Renal cortical epithelial cell (primary cell): Measurements from ENCODE around the gene FOXN3. TPM values are rescaled to one million over a fixed set of nuclear protein-coding genes. Genes with fewer than 3 reads are reported as not detected.

ENCODE experiments used
- DNase-seq: peaks from one replicate; pipeline ENCODE4 v3.0.0-alpha.2; 2011; ENCODE audit warnings: low read depth
- total RNA-seq: library from RNA; depleted of rRNA; stranded (reverse); fragments of >200 nt; gene quantifications from 2 replicates; pipeline ENCODE4 v1.2.3, GENCODE V29; 2014

The FOXN3 gene
- total RNA-seq, 1 donor from 2014 or later: 13.8 TPM

DNA sequence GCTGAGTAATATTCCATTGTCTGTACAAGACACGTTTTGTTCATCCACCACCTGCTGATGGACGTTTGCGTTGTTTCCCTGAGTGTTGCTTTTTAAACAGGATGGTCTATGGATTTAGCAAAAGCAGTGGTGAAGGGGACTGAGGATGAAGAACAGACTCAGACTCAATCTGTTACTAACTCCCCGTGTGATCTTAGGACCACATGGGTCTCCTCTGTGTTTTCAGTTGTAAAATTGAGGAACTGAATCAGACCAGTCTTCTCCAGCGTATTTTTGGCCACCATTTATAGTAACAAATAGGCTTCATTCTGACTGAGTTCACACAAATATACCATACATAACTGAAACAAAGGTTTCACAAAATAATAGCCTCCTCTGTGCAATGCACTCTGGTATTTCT is 85.6 kb downstream of the FOXN3 start:
- no peak for DNase-seq

DNA sequence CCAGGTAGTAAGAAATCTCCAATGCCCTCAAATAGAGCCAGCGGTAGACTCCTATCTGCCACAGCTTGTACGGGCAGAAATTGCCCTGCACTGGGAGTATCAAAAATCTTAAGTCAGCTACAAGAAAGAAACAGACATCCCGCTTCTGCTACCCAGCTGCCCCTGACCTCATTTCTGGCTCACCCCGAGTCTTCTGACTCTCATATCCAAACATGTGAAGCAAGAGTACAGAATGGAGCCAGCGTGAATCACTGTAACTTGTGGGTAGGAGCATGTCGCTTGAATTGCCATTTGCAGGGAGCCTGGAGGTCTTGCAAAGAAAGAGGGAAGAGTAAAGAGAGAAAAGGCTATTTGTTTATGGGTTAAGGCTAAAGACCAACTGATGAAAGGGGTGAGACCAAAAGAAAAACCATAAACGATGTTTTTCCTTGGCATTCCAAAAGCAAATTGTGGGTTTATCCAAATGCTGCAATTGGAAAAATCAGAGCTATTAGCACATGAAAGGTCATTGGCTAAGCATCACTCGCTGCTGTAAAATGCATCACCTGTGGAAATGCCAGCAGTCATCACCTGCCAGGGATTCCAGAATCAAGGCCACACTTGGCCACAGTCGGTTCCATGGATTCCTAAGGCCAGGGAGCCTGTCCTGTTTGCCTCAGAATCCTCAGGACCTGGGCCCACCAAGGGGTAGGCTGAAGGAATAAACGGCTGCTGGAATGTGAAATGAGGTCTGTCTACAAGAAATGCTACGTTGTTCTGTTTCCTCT is 86.6 kb downstream of the FOXN3 start:
- no peak for DNase-seq

DNA sequence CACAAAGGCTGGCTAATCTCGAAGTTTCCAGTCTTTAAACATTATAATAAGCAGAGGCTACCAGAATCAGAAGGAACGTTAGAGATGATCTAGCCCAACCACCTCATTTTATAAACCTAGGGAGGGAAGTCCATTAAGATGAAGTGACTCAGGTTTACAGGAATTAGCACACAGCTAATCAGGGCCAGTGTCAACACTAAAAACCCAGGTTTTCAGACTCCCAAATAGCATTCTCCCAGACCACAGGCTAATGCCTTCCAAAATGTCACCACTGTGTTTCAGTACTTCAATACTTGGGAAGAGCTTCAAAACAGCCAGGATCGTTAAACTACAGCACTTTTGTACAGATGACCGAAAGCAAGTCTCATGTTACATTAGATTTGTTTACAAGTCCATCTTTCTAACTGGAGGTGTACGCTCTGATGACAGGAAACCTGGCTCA is 89.2 kb downstream of the FOXN3 start:
- DNase-seq: peak; percentile 71

DNA sequence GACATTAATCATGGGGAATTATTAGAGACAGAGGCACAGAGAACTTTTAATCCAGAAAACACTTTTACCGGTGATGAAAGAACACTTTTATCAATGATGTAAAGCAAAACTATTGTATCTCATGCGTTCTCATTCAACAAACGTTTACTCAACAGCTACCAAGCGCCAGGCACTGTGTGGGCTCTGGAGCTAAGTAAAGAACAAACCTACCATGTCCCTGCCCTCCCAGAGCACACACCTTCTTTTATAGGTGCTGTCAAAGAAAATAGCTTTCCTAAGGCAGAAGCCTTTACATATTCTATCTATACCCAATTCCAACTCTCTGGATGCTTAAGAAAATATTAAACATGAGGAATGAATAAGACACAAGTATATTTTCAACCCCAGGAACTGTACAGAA is 91.1 kb downstream of the FOXN3 start:
- DNase-seq: no peak

DNA sequence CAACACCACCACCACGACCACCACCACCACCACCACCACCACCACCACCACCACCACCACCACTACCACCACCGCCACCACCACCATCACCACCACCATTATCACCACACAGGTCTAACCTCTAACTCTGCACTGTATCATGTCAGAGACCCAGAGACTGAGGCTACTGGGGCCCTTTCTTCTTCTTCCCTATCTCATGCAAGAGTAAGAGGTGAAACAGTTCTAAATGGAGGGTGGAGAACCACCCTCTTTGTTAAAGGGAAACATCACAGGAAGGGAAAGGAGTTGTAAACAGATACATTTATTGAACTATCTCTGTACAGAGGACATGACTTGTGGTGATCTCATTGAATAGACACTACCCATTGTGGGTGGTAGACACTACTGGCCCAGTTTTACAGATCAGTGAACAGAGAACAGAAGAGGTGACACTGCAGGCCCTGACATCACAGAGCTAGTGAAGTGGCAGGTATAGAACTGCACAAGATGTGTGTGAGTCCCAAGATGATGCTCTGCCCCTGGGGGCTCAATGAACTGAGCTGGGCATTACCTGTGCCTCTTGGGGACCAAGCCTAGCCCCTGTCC is 91.6 kb downstream of the FOXN3 start:
- DNase-seq: no peak

DNA sequence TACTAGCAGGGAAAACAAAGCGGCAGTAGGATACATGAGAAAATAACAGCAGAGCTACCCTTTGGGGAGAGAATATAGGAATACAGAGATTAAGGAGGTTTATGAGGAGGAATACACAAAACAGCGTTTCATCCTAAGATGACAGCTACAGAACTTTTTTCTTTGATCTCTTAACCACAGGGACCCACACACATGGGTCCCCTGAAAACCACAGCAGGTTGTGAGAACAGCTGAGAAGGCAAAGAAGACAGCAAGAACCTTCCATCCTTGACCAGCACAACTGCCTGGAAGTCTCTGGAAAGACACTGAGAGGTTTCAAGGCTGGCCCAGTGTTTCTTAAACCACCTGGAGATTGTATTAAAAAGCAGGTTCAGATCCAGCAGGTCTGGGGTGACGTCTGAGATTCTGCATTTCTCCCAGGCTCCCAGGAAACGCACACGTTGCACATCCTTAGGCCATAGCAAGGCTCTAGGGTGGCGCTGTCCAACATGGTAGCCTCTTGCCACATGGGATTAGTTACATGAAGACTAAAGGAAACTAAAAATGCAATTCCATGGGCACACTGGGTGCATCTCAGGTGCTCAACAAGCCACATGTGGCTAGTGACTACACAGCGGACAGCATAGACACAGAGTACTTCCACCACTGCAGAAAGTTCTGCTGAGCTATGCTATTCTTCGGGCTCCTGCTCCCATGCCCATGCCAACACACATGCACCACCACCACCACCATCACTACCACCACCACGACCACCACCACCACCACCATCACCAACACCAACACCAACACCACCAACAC is 92.3 kb downstream of the FOXN3 start:
- DNase-seq: no peak

DNA sequence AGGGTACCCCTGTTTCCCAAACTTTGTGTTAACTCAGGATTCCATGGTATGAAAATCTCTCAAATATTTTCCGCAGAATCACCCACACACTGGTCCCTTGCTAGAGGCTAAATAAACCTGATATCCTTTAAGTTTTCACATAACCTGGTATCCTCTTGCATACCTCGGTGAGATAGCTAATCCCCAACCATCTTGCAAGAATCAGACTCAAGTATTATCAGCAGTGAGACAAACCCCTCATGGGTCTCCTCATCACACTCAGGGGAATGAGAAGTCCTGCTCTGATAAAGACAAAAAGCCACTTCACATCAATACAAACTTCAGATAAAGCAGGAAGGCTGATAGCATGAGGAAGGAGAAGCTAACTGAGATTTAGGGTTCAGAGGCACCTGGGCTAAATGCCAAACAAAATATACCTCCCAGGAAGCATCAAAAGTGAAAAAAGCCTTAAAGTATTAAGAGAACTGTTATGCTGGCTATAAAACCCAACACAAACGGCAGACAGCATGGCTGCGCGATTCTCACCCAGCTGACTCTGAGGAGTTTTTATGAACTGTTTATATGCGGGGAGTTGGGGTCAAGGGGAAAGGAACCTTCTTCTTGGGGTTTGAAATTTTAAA is 96.5 kb downstream of the FOXN3 start:
- DNase-seq: no peak

DNA sequence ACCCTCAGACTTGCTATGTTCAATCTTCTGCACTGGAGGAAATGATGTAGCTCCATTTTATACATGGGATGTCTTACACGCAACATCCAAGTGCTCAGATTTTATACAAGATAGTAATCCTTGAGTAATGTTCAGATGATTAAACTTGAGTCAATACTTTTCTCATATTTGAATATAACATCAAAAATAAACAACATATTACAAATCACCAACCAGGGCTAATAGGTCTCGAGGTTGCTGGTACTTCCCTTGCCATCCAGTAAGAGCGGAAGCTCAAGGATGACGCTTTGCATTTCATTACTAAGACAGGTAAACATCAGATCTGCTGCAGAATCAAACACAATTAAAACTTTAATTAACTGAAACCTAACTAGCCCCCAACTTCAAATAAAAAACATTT is 97.3 kb downstream of the FOXN3 start:
- no peak for DNase-seq

DNA sequence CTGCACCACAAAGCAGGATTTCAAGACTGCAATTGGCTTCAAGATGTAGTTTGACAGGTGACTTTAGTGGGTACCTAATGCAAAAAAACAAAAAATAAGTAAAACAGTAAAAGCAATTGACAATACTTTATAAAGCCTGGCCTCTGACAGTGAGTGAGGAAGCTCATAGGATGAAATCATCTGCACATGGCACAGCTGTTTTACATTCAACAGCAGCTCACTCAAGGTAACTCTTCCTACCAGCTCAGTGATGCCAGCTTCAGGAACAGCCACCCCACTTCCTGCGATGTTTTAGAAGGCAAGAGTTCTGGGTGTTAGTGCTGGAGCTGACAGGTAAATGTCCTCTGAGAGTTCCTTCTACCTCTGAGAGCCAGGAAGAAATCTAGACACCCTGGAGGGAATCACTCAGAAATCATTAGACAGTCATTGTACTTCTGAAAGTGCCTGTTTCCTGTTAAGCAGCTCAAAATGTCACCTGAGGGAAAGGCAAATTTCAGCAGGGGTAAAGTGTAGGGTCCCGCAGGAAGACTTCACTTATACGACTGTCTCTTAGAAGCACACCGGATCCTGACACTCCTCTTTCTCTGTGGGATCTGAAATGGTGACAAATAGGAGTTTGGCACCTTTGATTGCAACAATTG is 99.9 kb downstream of the FOXN3 start:
- no peak for DNase-seq

DNA sequence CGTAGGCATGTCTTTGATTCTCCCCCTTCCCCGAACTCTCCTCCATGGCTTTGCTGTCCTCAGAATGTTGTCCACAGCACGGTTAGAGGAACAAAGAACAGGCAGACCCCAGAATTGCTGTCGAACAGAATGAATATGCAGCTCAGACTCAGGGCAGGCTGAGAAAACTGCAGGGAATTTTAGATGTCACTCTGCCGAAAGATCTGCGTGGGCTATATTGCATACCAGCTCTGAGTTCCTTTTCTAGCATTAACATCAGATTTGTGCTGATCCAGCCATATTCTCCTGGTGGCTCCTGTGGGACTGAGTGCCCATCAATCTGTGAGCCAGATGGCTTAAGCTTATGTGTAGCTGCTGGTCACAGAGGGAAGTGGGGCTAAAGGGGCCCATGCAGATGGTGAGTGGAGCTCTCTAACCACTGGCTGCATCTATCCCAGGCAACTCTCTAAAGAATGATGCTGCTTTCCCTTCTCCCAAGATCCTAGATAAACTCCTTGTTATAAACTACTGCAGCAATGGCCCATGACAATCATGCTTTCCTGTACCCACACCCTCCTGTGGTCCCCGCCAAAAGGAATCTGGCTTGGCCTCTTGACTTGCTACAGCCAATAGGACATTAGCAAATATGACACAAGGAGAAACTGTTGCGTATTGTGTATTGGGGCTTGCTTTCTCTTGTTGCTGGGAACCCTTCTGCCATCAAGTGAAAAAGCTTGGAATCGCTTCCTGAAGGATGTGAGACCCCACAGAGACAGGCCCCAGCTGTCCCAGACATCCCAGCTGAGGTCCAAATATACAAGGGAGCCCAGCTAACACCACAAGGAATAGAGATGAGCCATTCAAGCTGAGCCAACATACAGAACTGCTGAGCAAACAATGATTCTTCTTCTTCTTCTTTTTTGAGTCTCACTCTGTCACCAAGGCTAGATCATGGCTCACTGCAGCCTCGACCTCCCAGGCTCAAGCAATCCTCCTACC is 101.3 kb downstream of the FOXN3 start:
- DNase-seq: no peak

DNA sequence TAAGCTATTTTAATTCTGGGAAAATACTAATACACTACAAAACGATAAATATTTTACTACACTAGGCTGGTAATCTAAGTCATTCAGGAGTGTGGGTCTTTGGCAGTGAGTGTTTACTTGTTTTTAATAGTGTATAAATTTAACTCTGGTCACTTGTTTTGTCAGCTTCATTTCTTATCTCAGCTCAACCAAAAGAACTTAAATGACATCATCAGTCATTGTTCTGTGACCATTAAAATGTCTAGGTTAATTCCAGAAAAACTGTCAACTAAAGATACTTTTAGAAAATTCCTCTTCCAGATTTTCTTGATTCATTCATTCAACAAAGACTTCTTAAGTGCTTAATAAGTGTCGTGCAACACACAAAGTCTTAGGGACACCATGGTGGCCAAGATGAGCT is 102.8 kb downstream of the FOXN3 start:
- DNase-seq: no peak

DNA sequence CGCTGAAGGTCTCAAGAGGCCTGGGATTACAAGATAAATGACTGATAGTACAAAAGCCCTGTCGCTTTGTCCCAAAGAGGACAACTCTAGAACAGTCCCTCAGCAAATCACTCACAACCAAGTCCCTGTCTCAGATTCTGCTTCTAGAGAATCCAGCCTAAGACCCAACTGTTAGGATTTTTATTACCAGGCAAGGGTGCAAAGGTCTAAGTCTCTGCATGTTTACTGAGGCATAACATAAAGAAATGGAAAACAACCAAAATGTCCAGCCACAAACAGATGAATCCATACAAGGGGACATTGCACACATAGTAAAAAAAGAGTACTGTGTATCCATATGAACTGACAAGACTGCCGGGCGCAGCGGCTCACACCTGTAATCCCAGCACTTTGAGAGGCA is 104.1 kb downstream of the FOXN3 start:
- no peak for DNase-seq

DNA sequence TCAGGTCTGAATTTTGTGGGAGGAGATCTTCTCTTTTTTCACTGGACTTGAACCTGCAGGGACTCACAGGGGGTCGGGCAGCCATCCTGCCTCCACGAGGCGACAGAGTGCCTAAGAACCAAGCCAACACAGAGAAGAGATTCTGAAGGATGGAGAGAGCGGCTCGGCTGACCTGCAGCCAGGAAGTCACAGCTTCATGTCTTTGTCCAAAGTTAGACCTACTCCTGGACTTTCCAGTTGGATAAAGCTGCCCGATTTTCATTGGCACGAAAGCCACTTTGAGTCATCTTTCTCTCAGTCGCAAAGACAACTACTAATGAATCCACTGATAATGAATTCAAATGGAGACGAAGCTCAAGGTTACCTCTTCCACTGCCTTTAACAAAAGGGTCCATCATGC is 106.8 kb downstream of the FOXN3 start:
- DNase-seq: no peak

DNA sequence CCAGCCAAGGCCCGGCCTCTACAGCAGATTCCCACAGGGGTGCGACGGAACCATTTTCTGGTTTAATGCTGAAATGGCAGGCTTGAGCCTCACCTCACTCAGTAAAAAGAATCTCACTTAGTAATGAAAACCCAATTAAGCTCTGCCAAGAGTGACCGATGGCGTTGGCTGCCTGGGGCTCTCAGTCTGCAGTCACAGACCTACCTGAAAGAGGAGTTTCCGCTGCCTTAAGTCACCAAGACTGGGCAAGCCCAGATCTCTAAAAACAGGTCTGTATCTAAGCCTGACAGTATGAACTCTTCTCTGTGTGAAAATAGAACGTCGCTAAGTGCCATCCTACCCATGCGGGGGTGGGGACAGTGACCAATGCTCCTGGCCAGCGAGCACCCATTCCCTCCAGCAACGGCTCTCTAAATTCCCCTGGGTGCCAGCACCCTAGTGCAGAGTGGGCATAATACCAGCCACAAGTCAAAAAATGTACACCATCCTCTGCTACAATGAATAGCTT is 107.3 kb downstream of the FOXN3 start:
- DNase-seq: no peak

DNA sequence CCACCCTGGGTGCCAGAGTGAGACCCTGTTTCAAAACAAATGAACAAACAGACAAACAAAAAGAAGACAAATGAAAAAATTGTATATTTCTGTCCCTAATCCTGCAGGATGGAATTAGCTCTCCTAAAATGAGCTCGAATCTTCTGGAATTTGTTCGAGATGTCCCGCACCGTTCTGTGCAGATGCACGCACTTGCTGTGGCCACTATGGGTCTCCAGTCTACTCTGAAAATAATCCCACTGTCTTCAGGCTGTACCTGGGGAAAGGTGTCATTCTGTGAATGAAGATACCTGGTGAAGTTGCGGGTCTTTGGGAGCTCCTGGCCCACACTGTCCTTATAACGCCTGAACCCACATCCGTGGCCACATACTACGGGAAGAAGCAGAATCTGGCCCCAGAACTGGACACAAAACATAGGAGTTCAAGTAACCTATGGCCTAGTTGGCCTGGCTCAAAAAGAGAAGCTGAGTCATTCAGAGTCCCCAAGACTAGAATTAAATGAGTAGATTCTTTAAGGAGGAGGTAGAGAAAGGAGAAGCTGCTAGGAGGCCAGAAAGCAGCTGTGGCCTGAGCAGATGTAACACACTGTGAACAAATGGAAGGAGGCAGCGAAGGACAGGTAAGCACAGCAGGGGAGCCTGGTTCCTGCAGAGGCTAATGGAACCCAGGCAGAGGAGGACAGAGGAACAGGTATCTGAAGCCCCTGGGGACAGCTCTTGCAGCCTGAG is 108.6 kb downstream of the FOXN3 start:
- DNase-seq: no peak

DNA sequence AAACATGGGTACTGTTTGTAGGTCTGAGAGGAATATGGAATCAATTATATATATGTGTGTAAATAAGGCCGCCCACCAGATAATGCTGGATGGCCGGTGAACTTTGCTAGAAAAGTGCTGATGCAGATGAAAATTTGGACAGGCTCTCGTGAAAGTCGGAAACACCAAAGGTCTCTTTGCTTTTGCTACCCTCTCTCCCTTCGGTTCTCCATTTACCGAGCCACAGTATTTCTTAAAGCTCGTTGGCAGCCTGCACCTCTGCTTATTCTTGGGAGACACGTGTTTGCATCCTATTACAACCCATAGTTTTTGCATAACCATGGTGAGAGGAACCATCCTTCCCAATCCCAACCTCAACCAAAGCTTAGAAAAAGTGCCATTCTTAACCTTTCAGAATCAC is 109.6 kb downstream of the FOXN3 start:
- DNase-seq: no peak

DNA sequence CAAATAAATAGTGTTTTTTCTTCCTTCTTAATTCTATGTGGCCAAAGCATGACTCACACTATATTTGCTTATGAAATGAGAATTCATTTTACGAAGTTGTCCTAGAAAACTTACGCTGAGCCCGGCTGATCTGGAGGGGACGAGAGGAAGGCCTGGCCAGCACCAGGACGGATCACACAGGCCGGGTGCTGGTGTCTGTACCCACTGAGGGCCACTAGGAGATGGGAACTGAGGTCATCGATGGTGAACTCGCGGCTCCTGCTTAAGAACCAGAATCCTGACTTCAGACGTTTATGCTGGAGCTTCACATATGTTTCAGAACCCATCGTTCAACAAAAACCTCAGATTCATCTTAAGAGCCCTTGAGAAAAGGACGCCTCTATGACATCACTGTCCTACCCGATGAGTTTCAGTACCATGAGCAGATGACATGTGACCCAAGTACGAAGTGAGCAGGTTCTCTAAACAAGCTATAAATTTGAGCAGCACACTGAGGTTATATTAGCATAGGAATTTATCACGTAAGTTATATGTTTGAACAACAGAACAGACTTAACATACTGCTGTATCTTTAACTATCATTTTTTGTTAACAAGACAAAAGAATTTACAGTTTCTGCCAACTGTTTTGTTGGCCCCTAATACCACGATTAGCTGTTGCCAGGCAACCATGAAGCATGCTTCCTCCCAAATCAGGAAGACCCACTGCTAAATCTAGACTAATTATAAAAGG is 111.9 kb downstream of the FOXN3 start:
- no peak for DNase-seq

DNA sequence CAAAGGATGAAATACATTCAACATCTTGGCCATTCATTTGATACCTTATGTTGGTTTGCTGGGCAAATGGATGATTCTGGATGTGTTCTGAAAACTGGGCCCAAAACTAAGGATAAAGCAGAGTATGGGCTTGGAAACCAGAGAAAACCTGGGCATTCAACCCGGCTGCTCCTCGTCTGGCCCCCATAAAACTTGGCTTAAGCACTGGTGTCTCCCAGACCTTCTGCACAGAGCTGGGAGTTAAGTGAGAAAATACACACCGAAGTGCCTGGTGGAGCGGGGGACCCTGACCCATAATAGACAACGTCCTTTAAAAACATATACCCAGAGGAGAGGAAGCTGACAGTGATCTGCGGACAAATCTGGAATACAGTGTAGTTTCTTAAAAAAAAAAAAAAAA is 112.5 kb downstream of the FOXN3 start:
- DNase-seq: no peak
